RWPE1 (cell line): Measurements from ENCODE around the gene GALNTL6.

Experiments used
- CTCF ChIA-PET: fragments of 350-600 bp; sonication (Branson Sonifier 250); formaldehyde crosslinking; extraction: SDS; loops from one replicate; lab custom pipeline; 2021; lab: Yijun Ruan, JAX
- POLR2A ChIA-PET: fragments of 400-600 bp; formaldehyde crosslinking; extraction: SDS; loops from one replicate; lab custom pipeline; 2020; ENCODE audit warnings: antibody characterized with exemption; ENCODE audit not compliant: low non-redundant PET; lab: Yijun Ruan, JAX
- DNase-seq: peaks from one replicate; pipeline ENCODE4 v3.0.0; 2012; ENCODE audit warnings: low spot score
- H3K27ac ChIP-seq: fragments of 450-650 bp; 2 replicates; pipeline ENCODE4 v1.5.1; 2017
- CTCF ChIP-seq: fragments of 450-650 bp; conservative IDR thresholded peaks from 2 replicates; pipeline ENCODE4 v1.5.1; 2017; ENCODE audit warnings: low read depth, mild to moderate bottlenecking

The GALNTL6 gene

GRCh38 chr4:171851295-171851694, 38.1 kb downstream of the GALNTL6 start:
- POLR2A ChIA-PET = no interaction called here
- no peak overlapping the region for H3K27ac ChIP-seq
- no peak for TF ChIP-seq CTCF
- CTCF ChIA-PET = no interaction called here
- no peak for DNase-seq

GRCh38 chr4:171857302-171858012, 44.3 kb downstream of the GALNTL6 start:
- CTCF ChIA-PET = no interaction called here
- POLR2A ChIA-PET = no interaction called here
- TF ChIP-seq CTCF = no peak
- DNase-seq = no peak
- no peak overlapping the region for H3K27ac ChIP-seq

GRCh38 chr4:171875291-171875690, 62.1 kb downstream of the GALNTL6 start:
- POLR2A ChIA-PET = no interaction called here
- no peak for TF ChIP-seq CTCF
- CTCF ChIA-PET = interaction anchor here (0.5 kb wide), 1 partner anchor 692 kb away, joined by 7 read pairs; no protein-coding TSS in a partner anchor
- H3K27ac ChIP-seq = no peak overlapping the region
- DNase-seq = no peak

GRCh38 chr4:171876636-171877035, 63.4 kb downstream of the GALNTL6 start:
- DNase-seq = no peak
- TF ChIP-seq CTCF = no peak
- POLR2A ChIA-PET = no interaction called here
- CTCF ChIA-PET = no interaction called here
- no peak overlapping the region for H3K27ac ChIP-seq

GRCh38 chr4:171880136-171880535, 66.9 kb downstream of the GALNTL6 start:
- TF ChIP-seq CTCF = no peak
- DNase-seq = peak; percentile 28
- ChIA-PET POLR2A (no interaction called here), CTCF (no interaction called here)
- H3K27ac ChIP-seq = no peak overlapping the region

GRCh38 chr4:171889681-171890080, 76.5 kb downstream of the GALNTL6 start:
- CTCF ChIA-PET = no interaction called here
- no peak for TF ChIP-seq CTCF
- H3K27ac ChIP-seq = no peak overlapping the region
- no peak for DNase-seq
- POLR2A ChIA-PET = no interaction called here
